HepG2 (cell line): Measurements from ENCODE around the gene MICAL3. TPM values are rescaled to one million over a fixed set of nuclear protein-coding genes. Genes with fewer than 3 reads are reported as not detected.

Experiments used
- ARNT ChIP-seq: fragments of 450-650 bp; IDR thresholded peaks from 2 replicates; pipeline ENCODE4 v1.6.1; 2017
- FOXK1 ChIP-seq: sonication (generic); formaldehyde crosslinking; IDR thresholded peaks from 2 replicates; pipeline ENCODE4 v1.4.0; 2020; ENCODE audit warnings: low read depth, missing genetic modification reagents, borderline replicate concordance
- HMG20B ChIP-seq: conservative IDR thresholded peaks from 2 replicates; pipeline ENCODE4 v1.6.1; 2016; ENCODE audit warnings: missing genetic modification reagents, missing compliant biosample characterization
- HNF4G ChIP-seq, 2 experiments: sonication (generic) in 1 of 2; formaldehyde crosslinking in 1 of 2; IDR thresholded peaks; 2 replicates each; pipeline versions ENCODE4 v1.4.0 to v1.6.1; 2011 to 2020; ENCODE audit warnings: borderline replicate concordance in 2 of 2, low read depth in 2 of 2, mild to moderate bottlenecking in 2 of 2, low read length in 1 of 2, missing genetic modification reagents in 1 of 2, moderate library complexity in 1 of 2
- NR0B2 ChIP-seq: sonication (generic); formaldehyde crosslinking; IDR thresholded peaks from 2 replicates; pipeline ENCODE4 v1.4.0; 2020; ENCODE audit warnings: mild to moderate bottlenecking, missing genetic modification reagents
- NR3C1 ChIP-seq: sonication (generic); formaldehyde crosslinking; IDR thresholded peaks from 2 replicates; pipeline ENCODE4 v1.4.0; 2020; ENCODE audit warnings: missing genetic modification reagents
- NRL ChIP-seq: sonication (generic); formaldehyde crosslinking; IDR thresholded peaks from 2 replicates; pipeline ENCODE4 v1.5.0; 2020; ENCODE audit warnings: missing genetic modification reagents, mild to moderate bottlenecking, moderate library complexity, borderline replicate concordance
- POLR2AphosphoS5 ChIP-seq: IDR thresholded peaks from 2 replicates; pipeline ENCODE4 v1.6.1; 2012; ENCODE audit warnings: low read depth, low read length
- RAD21 ChIP-seq: fragments of 450-650 bp; formaldehyde crosslinking; IDR thresholded peaks from 2 replicates; pipeline ENCODE4 v1.5.0; 2020; ENCODE audit warnings: mild to moderate bottlenecking
- RCOR2 ChIP-seq: IDR thresholded peaks from 2 replicates; pipeline ENCODE4 v1.6.1; 2016; ENCODE audit warnings: missing biosample characterization, missing genetic modification reagents
- SATB2 ChIP-seq: sonication (generic); formaldehyde crosslinking; IDR thresholded peaks from 2 replicates; pipeline ENCODE4 v1.5.0; 2020; ENCODE audit warnings: missing genetic modification reagents
- STAG1 ChIP-seq: sonication (generic); formaldehyde crosslinking; IDR thresholded peaks from 2 replicates; pipeline ENCODE4 v1.4.0; 2020; ENCODE audit warnings: missing genetic modification reagents
- TRIM24 ChIP-seq: sonication (generic); formaldehyde crosslinking; IDR thresholded peaks from 2 replicates; pipeline ENCODE4 v1.8.0; 2022; ENCODE audit warnings: mild to moderate bottlenecking, missing genetic modification reagents
- ZKSCAN8 ChIP-seq: IDR thresholded peaks from 2 replicates; pipeline ENCODE4 v1.6.1; 2016; ENCODE audit warnings: borderline replicate concordance, missing genetic modification reagents, missing compliant biosample characterization
- ZNF264 ChIP-seq: sonication (generic); formaldehyde crosslinking; IDR thresholded peaks from 2 replicates; pipeline ENCODE4 v1.4.0; 2020; ENCODE audit warnings: missing genetic modification reagents
- ZNF274 ChIP-seq: sonication (generic); formaldehyde crosslinking; IDR thresholded peaks from 2 replicates; pipeline ENCODE4 v1.5.1; 2020; ENCODE audit warnings: mild to moderate bottlenecking, missing genetic modification reagents
- ZNF337 ChIP-seq: sonication (generic); formaldehyde crosslinking; IDR thresholded peaks from 2 replicates; pipeline ENCODE4 v1.5.1; 2020; ENCODE audit warnings: missing genetic modification reagents, low read depth, mild to moderate bottlenecking, borderline replicate concordance
- ZNF574 ChIP-seq: sonication (generic); formaldehyde crosslinking; IDR thresholded peaks from 2 replicates; pipeline ENCODE4 v1.4.0; 2020; ENCODE audit warnings: missing genetic modification reagents
- ZNF761 ChIP-seq: sonication (generic); formaldehyde crosslinking; conservative IDR thresholded peaks from 2 replicates; pipeline ENCODE4 v1.4.0; 2020; ENCODE audit warnings: mild to moderate bottlenecking, missing genetic modification reagents
- polyA plus RNA-seq, 8 experiments: library from polyadenylated mRNA; depleted of rRNA in 3 of 8; stranded (reverse) in 7 of 8; unstranded in 1 of 8; fragments of >200 nt; fragmentation: Illumina TruSeq in 4 of 8; extraction: Trizol in 4 of 8; gene quantifications; 2 replicates each; pipeline versions ENCODE4 v1.2.1 to v1.2.3, GENCODE V29; 2011 to 2016; ENCODE audit warnings: low read depth in 4 of 8, missing spikeins in 1 of 8, mixed read lengths in 1 of 8; ENCODE audit not compliant: insufficient read depth in 1 of 8
- total RNA-seq, 5 experiments: library from RNA; depleted of rRNA; stranded (reverse); fragments of >200 nt; fragmentation: Illumina TruSeq; extraction: Trizol; gene quantifications; 2 replicates each; pipeline ENCODE4 v1.2.3, GENCODE V29; 2016; ENCODE audit warnings: low read depth in 1 of 5
- TF ChIP-seq, protein P1 (sequence below): IDR thresholded peaks from 2 replicates; pipeline ENCODE4 v1.6.1; 2016; ENCODE audit warnings: mild to moderate bottlenecking
- TF ChIP-seq, protein P2 (sequence below): sonication (generic); IDR thresholded peaks from 2 replicates; pipeline ENCODE4 v1.6.1; 2016; ENCODE audit warnings: low read depth, borderline replicate concordance
- TF ChIP-seq, protein P3 (sequence below): conservative IDR thresholded peaks from 2 replicates; pipeline ENCODE4 v1.6.1; 2018; ENCODE audit warnings: missing genetic modification reagents

The MICAL3 gene
- total and polyA plus RNA-seq, 2 of the 13 experiments (the other 11 are each of a cell fraction or from before 2014, with no cell fraction given) = 5.3 to 12.5 TPM

- TF ChIP-seq TRIM24 (CRISPR knock-in tag) (no peak), ZKSCAN8 (peak; percentile 37; the same call in 1 of the 2 replicates), RCOR2 (CRISPR knock-in tag) (peak; percentile 64; the same call in 1 of the 2 replicates), ZNF574 (CRISPR knock-in tag) (peak; percentile 59), NRL (CRISPR knock-in tag) (no peak), ZNF264 (CRISPR knock-in tag) (0 out of 2 replicates have a peak, but pooled peaks have one; percentile 48), HNF4G (IDR thresholded peaks at IDR 0.05; ENCODE audit: borderline replicate concordance, low read depth, low read length) (peak; percentile 64; the same call in 1 of the 2 replicates), HNF4G (CRISPR knock-in tag; IDR thresholded peaks at IDR 0.05; ENCODE audit: borderline replicate concordance, low read depth) (peak; percentile 57; the same call in 1 of the 2 replicates), ZNF337 (CRISPR knock-in tag) (peak; percentile 54; the same call in 1 of the 2 replicates), NR0B2 (CRISPR knock-in tag) (no peak), STAG1 (CRISPR knock-in tag) (peak; percentile 27), POLR2AphosphoS5 (no peak), ZNF274 (peak; percentile 39; the same call in 1 of the 2 replicates), ARNT (no peak), ZNF761 (CRISPR knock-in tag) (no peak), HMG20B (CRISPR knock-in tag) (no peak), FOXK1 (CRISPR knock-in tag) (no peak), SATB2 (no peak), RAD21 (CRISPR knock-in tag) (no peak), NR3C1 (CRISPR knock-in tag) (no peak)
- TF ChIP-seq, protein P1, sequence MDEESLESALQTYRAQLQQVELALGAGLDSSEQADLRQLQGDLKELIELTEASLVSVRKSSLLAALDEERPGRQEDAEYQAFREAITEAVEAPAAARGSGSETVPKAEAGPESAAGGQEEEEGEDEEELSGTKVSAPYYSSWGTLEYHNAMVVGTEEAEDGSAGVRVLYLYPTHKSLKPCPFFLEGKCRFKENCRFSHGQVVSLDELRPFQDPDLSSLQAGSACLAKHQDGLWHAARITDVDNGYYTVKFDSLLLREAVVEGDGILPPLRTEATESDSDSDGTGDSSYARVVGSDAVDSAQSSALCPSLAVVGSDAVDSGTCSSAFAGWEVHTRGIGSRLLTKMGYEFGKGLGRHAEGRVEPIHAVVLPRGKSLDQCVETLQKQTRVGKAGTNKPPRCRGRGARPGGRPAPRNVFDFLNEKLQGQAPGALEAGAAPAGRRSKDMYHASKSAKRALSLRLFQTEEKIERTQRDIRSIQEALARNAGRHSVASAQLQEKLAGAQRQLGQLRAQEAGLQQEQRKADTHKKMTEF = peak; percentile 33; the same call in 1 of the 2 replicates
- TF ChIP-seq, protein P2, sequence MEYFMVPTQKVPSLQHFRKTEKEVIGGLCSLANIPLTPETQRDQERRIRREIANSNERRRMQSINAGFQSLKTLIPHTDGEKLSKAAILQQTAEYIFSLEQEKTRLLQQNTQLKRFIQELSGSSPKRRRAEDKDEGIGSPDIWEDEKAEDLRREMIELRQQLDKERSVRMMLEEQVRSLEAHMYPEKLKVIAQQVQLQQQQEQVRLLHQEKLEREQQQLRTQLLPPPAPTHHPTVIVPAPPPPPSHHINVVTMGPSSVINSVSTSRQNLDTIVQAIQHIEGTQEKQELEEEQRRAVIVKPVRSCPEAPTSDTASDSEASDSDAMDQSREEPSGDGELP = no peak
- TF ChIP-seq, protein P3, sequence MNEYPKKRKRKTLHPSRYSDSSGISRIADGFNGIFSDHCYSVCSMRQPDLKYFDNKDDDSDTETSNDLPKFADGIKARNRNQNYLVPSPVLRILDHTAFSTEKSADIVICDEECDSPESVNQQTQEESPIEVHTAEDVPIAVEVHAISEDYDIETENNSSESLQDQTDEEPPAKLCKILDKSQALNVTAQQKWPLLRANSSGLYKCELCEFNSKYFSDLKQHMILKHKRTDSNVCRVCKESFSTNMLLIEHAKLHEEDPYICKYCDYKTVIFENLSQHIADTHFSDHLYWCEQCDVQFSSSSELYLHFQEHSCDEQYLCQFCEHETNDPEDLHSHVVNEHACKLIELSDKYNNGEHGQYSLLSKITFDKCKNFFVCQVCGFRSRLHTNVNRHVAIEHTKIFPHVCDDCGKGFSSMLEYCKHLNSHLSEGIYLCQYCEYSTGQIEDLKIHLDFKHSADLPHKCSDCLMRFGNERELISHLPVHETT (CRISPR knock-in tag) = no peak
These were observed 93.7 kb downstream of the MICAL3 start (continued) for GRCh38 chr22:17930455-17931313.
